Skin epidermis (tissue), 12 donors: ENCODE results near the gene ALX3.

Source experiments
- H3K27ac ChIP-seq, 21 experiments: fragments of 200-600 bp; sonication (generic) in 11 of 21; one replicate each; pipeline ENCODE4 v1.5.0; 2020; ENCODE audit warnings: mild to moderate bottlenecking in 3 of 21, inconsistent platforms in 2 of 21, moderate library complexity in 2 of 21
- H3K4me3 ChIP-seq, 7 experiments: fragments of 200-600 bp; sonication (generic) in 2 of 7; one replicate each; pipeline ENCODE4 v1.5.0; 2020; ENCODE audit warnings: inconsistent platforms in 2 of 7, mild to moderate bottlenecking in 2 of 7, moderate library complexity in 1 of 7

ALX3 gene

GRCh38 chr1:110070671-110071242 is at the start of gene ALX3:
Gene ALX3, minus strand, starts transcription at chr1:110070672. Its CDS starts 60 bp downstream, at chr1:110070612.
- peak within 1 kb of the TSS in 3 of 21 experiments; percentile 14 to 57 (median 29) for H3K27ac ChIP-seq
- peak within 1 kb of the TSS in 2 of 7 experiments; percentile 20 to 25 for H3K4me3 ChIP-seq

GRCh38 chr1:110119843-110120242 is 49.4 kb upstream of the ALX3 start:
- H3K4me3 ChIP-seq: no peak overlapping the region
- no peak overlapping the region for H3K27ac ChIP-seq

- no peak overlapping the region for H3K4me3 ChIP-seq
- H3K27ac ChIP-seq: no peak overlapping the region
These were observed 48.3 kb upstream of the ALX3 start for GRCh38 chr1:110118636-110119396.

GRCh38 chr1:110114784-110115183 is 44.3 kb upstream of the ALX3 start:
- no peak overlapping the region for H3K27ac ChIP-seq
- no peak overlapping the region for H3K4me3 ChIP-seq

GRCh38 chr1:110114173-110114572 is 43.7 kb upstream of the ALX3 start:
- H3K27ac ChIP-seq: no peak overlapping the region

GRCh38 chr1:110113551-110113950 is 43.1 kb upstream of the ALX3 start:
- no peak overlapping the region for H3K27ac ChIP-seq
- no peak overlapping the region for H3K4me3 ChIP-seq

More at GRCh38 chr1:110114173-110114572, 43.7 kb upstream of the ALX3 start:
- H3K4me3 ChIP-seq: no peak overlapping the region

- no peak overlapping the region for H3K4me3 ChIP-seq
- H3K27ac ChIP-seq: no peak overlapping the region
These were observed 42.2 kb upstream of the ALX3 start for GRCh38 chr1:110112656-110113055.

GRCh38 chr1:110112143-110112542 is 41.7 kb upstream of the ALX3 start, which contains the start of gene UBL4B:
Gene UBL4B, plus strand, starts transcription at chr1:110112443. Its CDS starts 92 bp downstream, at chr1:110112535.
- Histone ChIP-seq H3K27ac (no peak within 1 kb of the TSS), H3K4me3 (no peak within 1 kb of the TSS)

- H3K4me3 ChIP-seq: no peak overlapping the region
- no peak overlapping the region for H3K27ac ChIP-seq
These were observed 40.6 kb upstream of the ALX3 start for GRCh38 chr1:110111081-110111480.

GRCh38 chr1:110107867-110108469 is 37.5 kb upstream of the ALX3 start:
- Histone ChIP-seq H3K4me3 (no peak overlapping the region), H3K27ac (no peak overlapping the region)

- no peak overlapping the region for H3K4me3 ChIP-seq
- no peak overlapping the region for H3K27ac ChIP-seq
These were observed 35.8 kb upstream of the ALX3 start for GRCh38 chr1:110106013-110106941.

- Histone ChIP-seq H3K4me3 (no peak overlapping the region), H3K27ac (no peak overlapping the region)
These were observed 31.6 kb upstream of the ALX3 start for GRCh38 chr1:110102081-110102480.

- no peak overlapping the region for H3K4me3 ChIP-seq
- no peak overlapping the region for H3K27ac ChIP-seq
These were observed 29.9 kb upstream of the ALX3 start for GRCh38 chr1:110100335-110100734.

GRCh38 chr1:110098222-110099026 is 28.0 kb upstream of the ALX3 start:
- no peak overlapping the region for H3K4me3 ChIP-seq
- H3K27ac ChIP-seq: no peak overlapping the region

- no peak overlapping the region for H3K27ac ChIP-seq
- H3K4me3 ChIP-seq: no peak overlapping the region
These were observed 27.2 kb upstream of the ALX3 start for GRCh38 chr1:110097507-110098221.

- Histone ChIP-seq H3K4me3 (no peak overlapping the region), H3K27ac (no peak overlapping the region)
These were observed 24.6 kb upstream of the ALX3 start for GRCh38 chr1:110094931-110095654.

GRCh38 chr1:110092991-110093390 is 22.5 kb upstream of the ALX3 start:
- Histone ChIP-seq H3K27ac (no peak overlapping the region), H3K4me3 (no peak overlapping the region)

GRCh38 chr1:110091791-110092190 is 21.3 kb upstream of the ALX3 start:
- Histone ChIP-seq H3K27ac (no peak overlapping the region), H3K4me3 (no peak overlapping the region)
